C4-2B (cell line): ENCODE results near the gene TFAP2B.

Experiments used
- H3K27ac ChIP-seq: fragments of 450-650 bp; 2 replicates; pipeline ENCODE4 v1.5.1; 2017
- CTCF ChIP-seq: fragments of 450-650 bp; conservative IDR thresholded peaks from 2 replicates; pipeline ENCODE4 v1.5.1; 2017; ENCODE audit warnings: mild to moderate bottlenecking
- ZFX ChIP-seq: fragments of 450-650 bp; IDR thresholded peaks from 2 replicates; pipeline ENCODE4 v1.6.1; 2017

Gene TFAP2B

GRCh38 chr6:50819904-50820868 lies 1.5 kb downstream of the TFAP2B start:
- TF ChIP-seq ZFX (no peak), CTCF (no peak)
- H3K27ac ChIP-seq = no peak overlapping the region

GRCh38 chr6:50820869-50821264 lies 2.2 kb downstream of the TFAP2B start:
- TF ChIP-seq ZFX (no peak), CTCF (no peak)
- H3K27ac ChIP-seq = no peak overlapping the region

GRCh38 chr6:50821441-50822077 lies 2.9 kb downstream of the TFAP2B start:
- no peak for TF ChIP-seq ZFX
- TF ChIP-seq CTCF = no peak

GRCh38 chr6:50822078-50822476 lies 3.4 kb downstream of the TFAP2B start:
- TF ChIP-seq ZFX (no peak), CTCF (no peak)
- no peak overlapping the region for H3K27ac ChIP-seq

More at GRCh38 chr6:50821441-50822077, 2.9 kb downstream of the TFAP2B start:
- H3K27ac ChIP-seq = no peak overlapping the region

- no peak overlapping the region for H3K27ac ChIP-seq
- TF ChIP-seq CTCF (no peak), ZFX (no peak)
These were observed 4.6 kb downstream of the TFAP2B start for GRCh38 chr6:50823094-50823920.

GRCh38 chr6:50824552-50824951 lies 5.9 kb downstream of the TFAP2B start:
- H3K27ac ChIP-seq = no peak overlapping the region

More at GRCh38 chr6:50824552-50824951, 5.9 kb downstream of the TFAP2B start:
- TF ChIP-seq CTCF = no peak
- TF ChIP-seq ZFX = no peak
